ENCODE measurements around the gene KIFBP. TPM values are rescaled to one million over a fixed set of nuclear protein-coding genes. Genes with fewer than 3 reads are reported as not detected.

Gene KIFBP
- total RNA-seq, 2 donors from 2014 or later: 15.8 to 16.9 TPM

- Histone ChIP-seq H3K4me1 (peaks cover 6% of the 10 kb centered on the region), H3K4me3 (no peak overlapping the region), H3K36me3 (replicated peaks in 1 of 2; ENCODE audit: insufficient read depth in 1 of 2, low read depth in 2 of 2) (no peaks in the 10 kb centered on the region), H3K9me3 (no peaks in the 10 kb centered on the region), H3K27me3 (no peaks in the 10 kb centered on the region), H3K27ac (peak overlapping the region in 2 of 4 donors; percentile 32 to 64)
- ATAC-seq: no peak
- 75 to 76% methylated on average over 14 of the region's 14 CpGs for WGBS, 2 donors
- intact Hi-C loops (cut with DNase I): no loop called here
- TF ChIP-seq CTCF (IDR thresholded peaks at IDR 0.05): no peak
- DNase-seq: no peak
Observed at GRCh38 chr10:69056536-69057260, 68.1 kb downstream of the KIFBP start.

DNA sequence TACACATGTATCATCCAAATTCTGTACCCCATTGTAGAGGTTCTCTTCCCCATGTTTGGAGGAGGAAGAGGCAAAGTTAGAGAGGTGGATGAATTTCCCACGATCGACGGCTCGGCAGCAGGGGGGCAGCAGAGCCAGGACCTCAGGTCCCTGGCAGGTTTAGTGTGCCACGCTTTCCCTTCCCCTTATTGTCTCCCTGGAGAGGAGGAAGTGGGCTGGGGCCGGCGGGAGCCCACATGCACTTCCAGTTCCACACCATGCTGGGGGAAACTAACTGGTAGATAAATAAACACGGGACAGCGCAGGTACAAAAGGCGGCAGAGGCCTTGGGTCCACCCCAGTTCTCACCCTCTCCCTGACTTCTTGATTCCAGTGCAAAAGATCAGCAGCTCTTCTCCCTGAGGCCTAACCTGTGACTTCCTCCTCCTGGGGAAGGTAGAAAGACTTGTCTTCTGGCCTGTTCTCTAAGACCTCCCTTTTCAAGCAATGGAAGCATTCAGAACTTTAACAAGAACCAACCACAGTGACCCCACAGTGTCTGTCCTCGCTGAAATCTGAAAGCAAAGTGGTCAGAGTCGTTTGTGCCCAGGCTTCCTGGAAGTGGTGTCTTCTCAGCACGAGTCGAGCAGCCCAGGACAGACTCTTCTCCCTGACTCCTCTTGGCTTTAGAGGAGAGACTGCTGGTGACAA lies 68.8 kb downstream of the KIFBP start:
- H3K4me1 ChIP-seq: peaks cover 12% of the 10 kb centered on the region
- peak in 1 of 3 donors; percentile 32 for TF ChIP-seq POLR2A (IDR thresholded peaks at IDR 0.05)
- TF ChIP-seq CTCF (IDR thresholded peaks at IDR 0.05): no peak
- no peaks in the 10 kb centered on the region for H3K27me3 ChIP-seq
- peak overlapping the region in 2 of 4 donors; percentile 32 to 64 for H3K27ac ChIP-seq
- no peaks in the 10 kb centered on the region for H3K9me3 ChIP-seq
- 45 to 59% methylated on average over 14 of the region's 14 CpGs for WGBS, 2 donors
- DNase-seq: peak in 2 of 4 donors; percentile 19 to 61
- intact Hi-C loops (cut with DNase I): no loop called here
- H3K4me3 ChIP-seq: no peak overlapping the region
- ATAC-seq: no peak
- H3K36me3 ChIP-seq (replicated peaks in 1 of 2; ENCODE audit: insufficient read depth in 1 of 2, low read depth in 2 of 2): no peaks in the 10 kb centered on the region

DNA sequence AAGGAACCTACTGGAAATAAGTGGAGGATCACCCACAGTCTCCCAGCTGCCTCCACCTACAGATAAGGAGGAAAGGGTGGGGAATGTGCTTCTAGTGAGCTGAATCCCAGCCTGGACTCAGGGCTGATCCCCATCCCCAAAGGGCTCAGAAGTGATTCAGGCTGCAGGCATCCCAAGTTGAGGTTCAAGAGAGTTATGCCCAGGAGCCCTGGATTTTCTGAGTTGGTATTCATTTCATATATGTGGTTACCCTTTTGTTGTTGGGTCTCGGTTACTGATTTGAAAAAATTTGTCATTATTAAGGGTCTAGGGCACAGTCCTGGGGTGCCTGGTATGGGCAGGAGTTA lies 69.3 kb downstream of the KIFBP start:
- ATAC-seq: no peak
- H3K9me3 ChIP-seq: no peaks in the 10 kb centered on the region
- peak overlapping the region in 2 of 4 donors; percentile 32 to 64 for H3K27ac ChIP-seq
- no peak for DNase-seq
- intact Hi-C loops (cut with DNase I): no loop called here
- no peaks in the 10 kb centered on the region for H3K36me3 ChIP-seq (replicated peaks in 1 of 2; ENCODE audit: insufficient read depth in 1 of 2, low read depth in 2 of 2)
- peaks cover 12% of the 10 kb centered on the region for H3K4me1 ChIP-seq
- WGBS, 2 donors: 0% methylated on average over 1 of the region's 1 CpG
- no peak overlapping the region for H3K4me3 ChIP-seq
- H3K27me3 ChIP-seq: no peaks in the 10 kb centered on the region
- TF ChIP-seq POLR2A (IDR thresholded peaks at IDR 0.05) (no peak), CTCF (IDR thresholded peaks at IDR 0.05) (no peak)

GRCh38 chr10:69060127-69060798 lies 71.7 kb downstream of the KIFBP start:
- WGBS, 2 donors: 87 to 95% methylated on average over 8 of the region's 8 CpGs
- intact Hi-C loops (cut with DNase I): no loop called here
- ATAC-seq (no peak), DNase-seq (no peak)
- Histone ChIP-seq H3K9me3 (no peaks in the 10 kb centered on the region), H3K36me3 (replicated peaks in 1 of 2; ENCODE audit: insufficient read depth in 1 of 2, low read depth in 2 of 2) (no peaks in the 10 kb centered on the region), H3K4me3 (no peak overlapping the region), H3K4me1 (peaks cover 12% of the 10 kb centered on the region), H3K27me3 (no peaks in the 10 kb centered on the region), H3K27ac (peak overlapping the region in 1 of 4 donors; percentile 85)
- TF ChIP-seq POLR2A (IDR thresholded peaks at IDR 0.05): no peak
- no peak for TF ChIP-seq CTCF (IDR thresholded peaks at IDR 0.05)

Measured in body of pancreas (tissue), 4 donors.